ENCODE data around the gene PCP4L1.

Gene PCP4L1

GRCh38 chr1:161324020-161324419, 65.5 kb downstream of the PCP4L1 start:
- DNase-seq = no peak

GRCh38 chr1:161330346-161330745, 71.8 kb downstream of the PCP4L1 start:
- DNase-seq = no peak

GRCh38 chr1:161333166-161333565, 74.6 kb downstream of the PCP4L1 start:
- DNase-seq = no peak
